Tibial nerve (tissue), 4 donors: ENCODE results near the gene APLP2. TPM values are rescaled to one million over a fixed set of nuclear protein-coding genes. Genes with fewer than 3 reads are reported as not detected.

Experiments used
- DNase-seq, 2 donors: peaks; one replicate each; pipeline ENCODE4 v3.0.0-alpha.2; 2019; ENCODE audit warnings: low spot score in 2 of 2
- H3K27ac ChIP-seq, 4 donors: fragments of 200-600 bp; sonication (generic) in 3 of 4; one replicate each; pipeline ENCODE4 v1.5.1; 2017 to 2019; ENCODE audit warnings: mild to moderate bottlenecking in 1 of 4
- H3K27me3 ChIP-seq, 2 donors: fragments of 200-600 bp; sonication (generic) in 1 of 2; one replicate each; pipeline versions ENCODE4 v1.5.1 to v1.6.0; 2017 to 2019
- H3K36me3 ChIP-seq, 3 donors: fragments of 200-600 bp; sonication (generic); one replicate each; pipeline ENCODE4 v1.5.1; 2018 to 2019
- H3K4me1 ChIP-seq, 4 donors: fragments of 200-600 bp; sonication (generic) in 3 of 4; one replicate each; pipeline ENCODE4 v1.5.1; 2017 to 2019
- H3K4me3 ChIP-seq, 4 donors: fragments of 200-600 bp; sonication (generic) in 3 of 4; one replicate each; pipeline ENCODE4 v1.5.1; 2017 to 2019; ENCODE audit warnings: mild to moderate bottlenecking in 1 of 4, moderate library complexity in 1 of 4
- H3K9me3 ChIP-seq, 4 donors: fragments of 200-600 bp; sonication (generic) in 3 of 4; one replicate each; pipeline ENCODE4 v1.5.1; 2017 to 2019
- EP300 ChIP-seq, 2 donors: sonication (generic); formaldehyde crosslinking; IDR thresholded peaks; one replicate each; pipeline ENCODE4 v1.6.1; 2017; ENCODE audit warnings: antibody characterized with exemption in 2 of 2, mild to moderate bottlenecking in 1 of 2
- POLR2A ChIP-seq, 2 donors: fragments of 450-650 bp; IDR thresholded peaks; one replicate each; pipeline ENCODE4 v1.6.1; 2017; ENCODE audit warnings: antibody characterized with exemption in 2 of 2, mild to moderate bottlenecking in 2 of 2, moderate library complexity in 2 of 2
- WGBS, 2 donors: methylation state at CpG; one replicate each; pipeline ENCODE4 v1.1.5; 2018; 5-methylcytosine and 5-hydroxymethylcytosine counted together
- total RNA-seq, 4 donors: library from RNA; depleted of rRNA; stranded (reverse); fragments of >200 nt; gene quantifications; one replicate each; pipeline ENCODE4 v1.1.0, GENCODE V29; 2016
- TF ChIP-seq, protein P1 (sequence below), 5 experiments: fragments of 200-600 bp in 3 of 5; fragments of 450-650 bp in 2 of 5; sonication (generic) in 3 of 5; IDR thresholded peaks; one replicate each; pipeline ENCODE4 v1.5.1; 2016 to 2019; ENCODE audit warnings: antibody characterized with exemption in 5 of 5, mild to moderate bottlenecking in 3 of 5, moderate library complexity in 2 of 5

Gene APLP2
- total RNA-seq, 4 donors from 2014 or later: 200 to 229 (median 212) TPM

DNA sequence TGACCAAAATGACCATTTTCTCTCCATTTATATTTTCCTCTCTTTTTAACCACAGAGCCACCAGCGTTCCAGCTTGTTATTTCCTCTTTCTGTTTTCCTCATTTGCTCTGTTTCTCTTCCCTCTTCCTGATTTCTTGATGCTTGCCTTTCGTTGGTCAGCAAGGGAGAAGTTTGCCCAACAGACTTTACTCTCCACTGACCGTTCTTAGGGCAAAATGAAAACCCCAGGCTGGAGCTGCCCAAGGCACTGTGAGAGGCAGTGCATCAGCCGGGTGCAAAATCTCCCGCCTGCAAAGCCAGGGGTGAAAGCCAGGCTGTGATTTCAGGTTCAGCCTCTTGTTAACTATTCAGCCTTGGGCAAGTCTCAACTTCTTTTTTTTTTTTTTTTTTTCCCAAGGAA, 26.1 kb upstream of the APLP2 start:
- H3K27me3 ChIP-seq: no peaks in the 10 kb centered on the region
- H3K36me3 ChIP-seq: no peaks in the 10 kb centered on the region
- WGBS, 2 donors: 59 to 61% methylated on average over 5 of the region's 5 CpGs
- H3K4me1 ChIP-seq: no peaks in the 10 kb centered on the region
- DNase-seq: peak in 1 of 2 donors; percentile 11
- H3K27ac ChIP-seq: no peak overlapping the region
- H3K9me3 ChIP-seq: no peaks in the 10 kb centered on the region
- H3K4me3 ChIP-seq: no peak overlapping the region
- TF ChIP-seq POLR2A (IDR thresholded peaks at IDR 0.05) (no peak), EP300 (IDR thresholded peaks at IDR 0.05) (peak in 1 of 2 donors; percentile 52)
- TF ChIP-seq, protein P1, sequence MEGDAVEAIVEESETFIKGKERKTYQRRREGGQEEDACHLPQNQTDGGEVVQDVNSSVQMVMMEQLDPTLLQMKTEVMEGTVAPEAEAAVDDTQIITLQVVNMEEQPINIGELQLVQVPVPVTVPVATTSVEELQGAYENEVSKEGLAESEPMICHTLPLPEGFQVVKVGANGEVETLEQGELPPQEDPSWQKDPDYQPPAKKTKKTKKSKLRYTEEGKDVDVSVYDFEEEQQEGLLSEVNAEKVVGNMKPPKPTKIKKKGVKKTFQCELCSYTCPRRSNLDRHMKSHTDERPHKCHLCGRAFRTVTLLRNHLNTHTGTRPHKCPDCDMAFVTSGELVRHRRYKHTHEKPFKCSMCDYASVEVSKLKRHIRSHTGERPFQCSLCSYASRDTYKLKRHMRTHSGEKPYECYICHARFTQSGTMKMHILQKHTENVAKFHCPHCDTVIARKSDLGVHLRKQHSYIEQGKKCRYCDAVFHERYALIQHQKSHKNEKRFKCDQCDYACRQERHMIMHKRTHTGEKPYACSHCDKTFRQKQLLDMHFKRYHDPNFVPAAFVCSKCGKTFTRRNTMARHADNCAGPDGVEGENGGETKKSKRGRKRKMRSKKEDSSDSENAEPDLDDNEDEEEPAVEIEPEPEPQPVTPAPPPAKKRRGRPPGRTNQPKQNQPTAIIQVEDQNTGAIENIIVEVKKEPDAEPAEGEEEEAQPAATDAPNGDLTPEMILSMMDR (IDR thresholded peaks at IDR 0.05): no peak

- TF ChIP-seq EP300 (IDR thresholded peaks at IDR 0.05): no peak
- TF ChIP-seq, protein P1 (IDR thresholded peaks at IDR 0.05): no peak
- TF ChIP-seq POLR2A (IDR thresholded peaks at IDR 0.05): no peak
- Histone ChIP-seq H3K36me3 (no peaks in the 10 kb centered on the region), H3K9me3 (no peaks in the 10 kb centered on the region), H3K27me3 (no peaks in the 10 kb centered on the region), H3K4me1 (peaks cover 0 to 9% (median 2%) of the 10 kb centered on the region in 4 donors), H3K27ac (no peak overlapping the region), H3K4me3 (no peak overlapping the region)
- no peak for DNase-seq
- WGBS, 2 donors: 81 to 86% methylated on average over 1 of the region's 1 CpG
Observed at GRCh38 chr11:130047141-130047540, 22.6 kb upstream of the APLP2 start.

DNA sequence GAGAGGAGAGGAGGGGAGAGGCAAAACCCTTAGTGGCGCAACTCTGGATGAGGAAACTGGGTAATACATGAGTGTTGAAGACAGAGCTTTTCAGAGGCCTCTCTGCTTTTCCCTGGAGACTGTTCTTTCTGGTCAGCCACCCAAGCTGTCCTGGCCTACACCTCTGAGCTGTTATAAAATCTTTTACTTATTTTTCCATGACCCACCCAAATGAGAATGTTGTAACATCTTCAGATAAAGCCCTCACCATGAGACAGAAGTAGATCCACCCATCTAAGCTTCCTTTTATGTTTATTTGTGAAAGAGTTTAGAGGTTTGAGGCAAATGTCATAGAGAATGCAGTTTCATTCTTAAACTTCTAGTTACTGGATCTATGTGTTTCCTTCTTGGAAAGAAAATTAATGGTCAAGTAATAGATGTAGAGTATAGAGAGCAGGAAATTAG, 20.3 kb upstream of the APLP2 start:
- H3K4me3 ChIP-seq: no peak overlapping the region
- H3K36me3 ChIP-seq: no peaks in the 10 kb centered on the region
- peaks cover 0 to 9% (median 2%) of the 10 kb centered on the region in 4 donors for H3K4me1 ChIP-seq
- WGBS, 2 donors: 81 to 82% methylated on average over 1 of the region's 1 CpG
- peak overlapping the region in 2 of 4 donors; percentile 25 to 60 for H3K27ac ChIP-seq
- H3K9me3 ChIP-seq: no peaks in the 10 kb centered on the region
- TF ChIP-seq, protein P1 (IDR thresholded peaks at IDR 0.05): no peak
- TF ChIP-seq POLR2A (IDR thresholded peaks at IDR 0.05) (no peak), EP300 (IDR thresholded peaks at IDR 0.05) (no peak)
- H3K27me3 ChIP-seq: no peaks in the 10 kb centered on the region
- DNase-seq: no peak

GRCh38 chr11:130050257-130050656, 19.4 kb upstream of the APLP2 start:
- 46 to 65% methylated on average over 2 of the region's 2 CpGs for WGBS, 2 donors
- Histone ChIP-seq H3K4me3 (no peak overlapping the region), H3K27ac (peak overlapping the region in 2 of 4 donors; percentile 25 to 60), H3K36me3 (no peaks in the 10 kb centered on the region), H3K9me3 (no peaks in the 10 kb centered on the region), H3K4me1 (peaks cover 0 to 9% (median 2%) of the 10 kb centered on the region in 4 donors), H3K27me3 (no peaks in the 10 kb centered on the region)
- DNase-seq: no peak
- TF ChIP-seq, protein P1 (IDR thresholded peaks at IDR 0.05): no peak

GRCh38 chr11:130051082-130051481, 18.6 kb upstream of the APLP2 start:
- H3K27ac ChIP-seq: no peak overlapping the region
- H3K4me1 ChIP-seq: peaks cover 0 to 9% (median 2%) of the 10 kb centered on the region in 4 donors
- H3K36me3 ChIP-seq: no peaks in the 10 kb centered on the region
- 74 to 79% methylated on average over 1 of the region's 1 CpG for WGBS, 2 donors
- no peak for DNase-seq
- H3K9me3 ChIP-seq: no peaks in the 10 kb centered on the region
- no peaks in the 10 kb centered on the region for H3K27me3 ChIP-seq
- no peak overlapping the region for H3K4me3 ChIP-seq
- TF ChIP-seq, protein P1 (IDR thresholded peaks at IDR 0.05): no peak
- peak in 1 of 2 donors; percentile 25 for TF ChIP-seq EP300 (IDR thresholded peaks at IDR 0.05)
